Endothelial cell of umbilical vein (primary cell): Measurements from ENCODE around the gene SPATS2L. TPM values are rescaled to one million over a fixed set of nuclear protein-coding genes. Genes with fewer than 3 reads are reported as not detected.

Source experiments
- BruUV-seq: library from RNA; stranded (reverse); fragments of 400-500 nt; replicated peaks from 2 replicates; lab custom pipeline; 2021; lab: Mats Ljungman, UMichigan
- CTCF ChIA-PET: fragments of 300-600, 350-600 bp; sonication (Branson Sonifier 250); formaldehyde crosslinking; loops from one replicate; lab custom pipeline; 2021; ENCODE audit warnings: antibody characterized with exemption, inconsistent platforms; lab: Charles Lee
- POLR2A ChIA-PET: fragments of 300-600, 350-600 bp; sonication (Branson Sonifier 250); formaldehyde crosslinking; loops from one replicate; lab custom pipeline; 2021; ENCODE audit warnings: antibody characterized with exemption, inconsistent platforms; lab: Charles Lee
- DNase-seq: peaks from one replicate; pipeline ENCODE4 v3.0.0-alpha.2; 2011; ENCODE audit warnings: low read depth, low spot score
- FAIRE-seq: peaks from 2 replicates; lab custom pipeline; 2011; peaks lifted over from hg19 to GRCh38; lab: Jason Lieb, UNC
- H2AFZ ChIP-seq: 2 replicates; pipeline ENCODE4 v1.6.0; 2012; ENCODE audit warnings: low read depth, low read length, control low read depth, inconsistent platforms
- H3K27ac ChIP-seq: 2 replicates; pipeline ENCODE4 v1.5.1; 2011; ENCODE audit warnings: low read depth, mild to moderate bottlenecking, control low read depth, low read length, moderate library complexity; ENCODE audit not compliant: insufficient read depth
- H3K27me3 ChIP-seq, 2 experiments: 2 replicates each; pipeline versions ENCODE4 v1.6.0 to v1.6.1; 2011; ENCODE audit warnings: low read length in 2 of 2, mixed read lengths in 1 of 2; ENCODE audit not compliant: control insufficient read depth in 2 of 2, insufficient read depth in 2 of 2
- H3K36me3 ChIP-seq, 2 experiments: 2 replicates in 1 of 2; 3 replicates in 1 of 2; pipeline ENCODE4 v1.5.1; 2011; ENCODE audit warnings: low read length in 2 of 2, mild to moderate bottlenecking in 1 of 2, moderate library complexity in 1 of 2; ENCODE audit not compliant: control insufficient read depth in 2 of 2, insufficient read depth in 2 of 2; ENCODE audit errors: extremely low read depth in 1 of 2
- H3K4me1 ChIP-seq: 3 replicates; pipeline ENCODE4 v1.5.1; 2011; ENCODE audit warnings: mild to moderate bottlenecking, low read length; ENCODE audit not compliant: control insufficient read depth, insufficient read depth; ENCODE audit errors: extremely low read depth
- H3K4me2 ChIP-seq: 2 replicates; pipeline ENCODE4 v1.6.1; 2011; ENCODE audit warnings: low read length, control low read depth, mixed read lengths; ENCODE audit not compliant: insufficient read depth
- H3K4me3 ChIP-seq, 3 experiments: fragments of 200-600 bp in 1 of 3; sonication (generic), shearing (Covaris generic) in 1 of 3; replicated peaks in 1 of 3; 2 replicates each; pipeline ENCODE4 v1.5.1; 2011 to 2016; ENCODE audit warnings: control low read depth in 3 of 3, low read length in 3 of 3, mild to moderate bottlenecking in 2 of 3, inconsistent platforms in 1 of 3, low read depth in 1 of 3, moderate library complexity in 1 of 3; ENCODE audit not compliant: insufficient read depth in 1 of 3
- H3K79me2 ChIP-seq: 2 replicates; pipeline ENCODE4 v1.6.0; 2012; ENCODE audit warnings: low read length, inconsistent platforms; ENCODE audit not compliant: control insufficient read depth, insufficient read depth
- H3K9ac ChIP-seq: replicated peaks from 2 replicates; pipeline ENCODE3; 2011; ENCODE audit warnings: low read length, control low read depth; ENCODE audit not compliant: insufficient read depth; ENCODE audit errors: extremely low read depth
- H3K9me1 ChIP-seq: replicated peaks from 3 replicates; pipeline ENCODE4 v1.6.0; 2011; ENCODE audit warnings: mild to moderate bottlenecking, low read length; ENCODE audit not compliant: control insufficient read depth, insufficient read depth; ENCODE audit errors: extremely low read depth
- H3K9me3 ChIP-seq: replicated peaks from 2 replicates; pipeline ENCODE4 v1.5.1; 2012; ENCODE audit warnings: low read length, inconsistent platforms; ENCODE audit not compliant: control insufficient read depth, insufficient read depth
- H4K20me1 ChIP-seq: replicated peaks from 2 replicates; pipeline ENCODE3; 2011; ENCODE audit warnings: mild to moderate bottlenecking, low read length; ENCODE audit not compliant: control insufficient read depth, insufficient read depth; ENCODE audit errors: extremely low read depth
- EZH2 ChIP-seq: IDR thresholded peaks from 2 replicates; pipeline ENCODE4 v1.6.1; 2012; ENCODE audit warnings: borderline replicate concordance, low read depth, mild to moderate bottlenecking, moderate library complexity, low read length, inconsistent platforms; ENCODE audit not compliant: severe bottlenecking
- FOS ChIP-seq: IDR thresholded peaks from 2 replicates; pipeline ENCODE4 v1.6.1; 2011; ENCODE audit warnings: mild to moderate bottlenecking, low read length, moderate library complexity, borderline replicate concordance; ENCODE audit not compliant: insufficient read depth
- JUN ChIP-seq: IDR thresholded peaks from 2 replicates; pipeline ENCODE4 v1.6.1; 2011; ENCODE audit warnings: borderline replicate concordance, low read depth; ENCODE audit not compliant: insufficient read length, insufficient read depth
- MYC ChIP-seq: IDR thresholded peaks from one replicate; pipeline ENCODE4 v1.6.1; 2011; ENCODE audit warnings: mild to moderate bottlenecking, low read depth, low read length
- POLR2A ChIP-seq: IDR thresholded peaks from 2 replicates; pipeline ENCODE4 v1.6.1; 2012; ENCODE audit warnings: low read depth, mild to moderate bottlenecking, control low read depth, low read length
- POLR2AphosphoS5 ChIP-seq: IDR thresholded peaks from 2 replicates; pipeline ENCODE4 v1.6.1; 2012; ENCODE audit warnings: low read depth, mild to moderate bottlenecking, control low read depth, low read length, moderate library complexity; ENCODE audit not compliant: insufficient read depth
- dilution Hi-C: fragments of 300-500 bp; cut with MboI; formaldehyde crosslinking; loops from one replicate; pipeline ENCODE4 v1.15.0; 2019; ENCODE audit warnings: low sequenced_read_pairs; ENCODE audit not compliant: extremely low pct_ligation_motif_present
- intact Hi-C: fragments of 100-400 bp; cut with micrococcal nuclease; formaldehyde crosslinking; loops from one replicate; pipeline ENCODE4 v1.10.0; 2022
- polyA plus RNA-seq, 4 experiments: library from polyadenylated mRNA; depleted of rRNA in 3 of 4; stranded (reverse) in 3 of 4; unstranded in 1 of 4; fragments of >200 nt; gene quantifications; 2 replicates each; pipeline versions ENCODE4 v1.2.1 to v1.2.3, GENCODE V29; 2011 to 2012; ENCODE audit warnings: missing spikeins in 1 of 4
- total RNA-seq: library from RNA; stranded (reverse); gene quantifications from 2 replicates; pipeline ENCODE4 v1.2.3, GENCODE V29; 2021
- TF ChIP-seq, protein P1 (sequence below): IDR thresholded peaks from 2 replicates; pipeline ENCODE4 v1.6.1; 2011; ENCODE audit not compliant: insufficient read depth, insufficient read length

SPATS2L gene
- total and polyA plus RNA-seq, 2 donors (not counting 3 experiments of a cell fraction or from before 2014, with no cell fraction given), result 29.1 to 72.9 TPM

DNA sequence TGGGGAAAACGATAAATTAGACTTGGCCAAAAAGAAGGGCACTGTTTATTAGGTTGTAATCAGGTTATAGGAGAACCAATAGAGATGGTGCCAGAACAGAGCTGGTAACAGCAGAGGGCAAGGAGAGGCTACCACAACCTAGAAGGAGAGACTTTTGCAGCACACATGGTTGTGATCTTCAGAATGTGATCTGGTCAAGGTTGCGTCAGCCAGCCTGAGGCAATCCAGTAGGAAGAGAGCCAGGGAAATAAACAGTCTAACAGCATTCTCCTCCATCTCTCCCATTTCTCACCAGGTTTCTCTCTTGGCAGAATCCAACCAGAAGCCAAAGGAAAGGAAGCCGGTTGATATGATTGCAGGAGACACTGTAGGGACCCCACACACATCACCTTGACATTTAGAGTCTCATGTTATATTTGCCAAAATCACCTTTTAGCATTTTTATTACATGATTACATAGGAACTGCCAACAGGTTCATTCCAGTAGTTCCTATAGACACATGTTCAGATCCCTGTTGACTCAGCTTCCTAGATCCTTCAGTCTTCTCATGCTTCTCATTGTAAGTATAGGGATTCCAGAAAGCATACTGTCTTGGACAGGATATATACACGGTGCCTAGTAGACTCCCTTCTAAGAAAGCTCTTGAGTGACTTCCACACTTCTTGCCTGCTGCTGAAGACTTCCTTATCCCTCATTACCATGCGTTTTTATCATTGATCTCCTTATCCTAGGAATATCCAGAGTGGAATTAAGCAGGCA is 17.6 kb upstream of the SPATS2L start:
- no peak overlapping the region for H3K27ac ChIP-seq
- intact Hi-C loops, result no loop called here
- no peaks in the 10 kb centered on the region for H3K9me1 ChIP-seq
- H2AFZ ChIP-seq, result no peak overlapping the region
- H3K9ac ChIP-seq, result no peak overlapping the region
- FAIRE-seq (no peak), DNase-seq (no peak)
- ChIA-PET CTCF (interaction anchor here (1.5 kb wide), 1 partner anchor 73 kb away, joined by 3 read pairs; no protein-coding TSS in a partner anchor), POLR2A (no interaction called here)
- no peaks in the 10 kb centered on the region for H3K79me2 ChIP-seq
- no peak overlapping the region for H3K4me2 ChIP-seq
- peaks cover 4 to 8% of the 10 kb centered on the region in 2 experiments for H3K27me3 ChIP-seq
- H4K20me1 ChIP-seq, result no peaks in the 10 kb centered on the region
- dilution Hi-C loops, result no loop called here
- TF ChIP-seq MYC, result no peak
- TF ChIP-seq JUN, result no peak
- TF ChIP-seq FOS, result no peak
- no peak for TF ChIP-seq POLR2A
- no peaks in the 10 kb centered on the region for H3K9me3 ChIP-seq
- no TSS peak for BruUV-seq
- H3K4me1 ChIP-seq, result no peaks in the 10 kb centered on the region
- H3K36me3 ChIP-seq, result no peaks in the 10 kb centered on the region
- no peak overlapping the region for H3K4me3 ChIP-seq

DNA sequence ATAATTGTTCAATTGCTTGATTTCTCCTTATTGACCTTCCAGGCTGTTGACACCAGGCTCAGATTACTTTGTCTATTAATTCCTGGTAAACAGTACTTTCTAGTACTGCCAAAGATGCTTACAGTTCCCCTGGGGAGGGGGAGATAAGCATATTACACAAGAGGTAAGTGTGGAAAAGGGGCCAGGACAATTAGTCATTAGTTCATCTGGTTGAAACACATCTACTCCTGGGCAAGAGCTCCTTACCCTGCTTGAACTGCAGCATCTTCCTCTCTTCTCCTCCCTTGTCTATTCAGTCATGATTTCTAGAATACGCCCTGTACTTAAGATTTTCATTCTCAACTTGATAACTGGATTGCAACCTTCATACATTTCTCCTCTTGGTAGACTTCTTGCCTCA is 10.4 kb upstream of the SPATS2L start:
- Histone ChIP-seq H3K79me2 (no peaks in the 10 kb centered on the region), H3K4me2 (no peak overlapping the region), H3K9me1 (no peaks in the 10 kb centered on the region), H3K9ac (no peak overlapping the region), H3K27me3 (peaks cover 0 to 2% of the 10 kb centered on the region in 2 experiments), H3K4me3 (no peak overlapping the region), H3K9me3 (no peaks in the 10 kb centered on the region), H2AFZ (no peak overlapping the region), H3K36me3 (no peaks in the 10 kb centered on the region), H3K4me1 (peaks cover 6% of the 10 kb centered on the region), H3K27ac (no peak overlapping the region), H4K20me1 (no peaks in the 10 kb centered on the region)
- intact Hi-C loops (no loop called here), dilution Hi-C loops (no loop called here)
- no peak for FAIRE-seq
- no peak for DNase-seq
- no TSS peak for BruUV-seq
- TF ChIP-seq, protein P1, sequence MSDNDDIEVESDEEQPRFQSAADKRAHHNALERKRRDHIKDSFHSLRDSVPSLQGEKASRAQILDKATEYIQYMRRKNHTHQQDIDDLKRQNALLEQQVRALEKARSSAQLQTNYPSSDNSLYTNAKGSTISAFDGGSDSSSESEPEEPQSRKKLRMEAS, result no peak
- TF ChIP-seq EZH2 (no peak), POLR2AphosphoS5 (no peak), MYC (no peak)
- POLR2A ChIA-PET, result no interaction called here
- CTCF ChIA-PET, result no interaction called here
